Measurements from ENCODE around the gene XAF1.

DNA sequence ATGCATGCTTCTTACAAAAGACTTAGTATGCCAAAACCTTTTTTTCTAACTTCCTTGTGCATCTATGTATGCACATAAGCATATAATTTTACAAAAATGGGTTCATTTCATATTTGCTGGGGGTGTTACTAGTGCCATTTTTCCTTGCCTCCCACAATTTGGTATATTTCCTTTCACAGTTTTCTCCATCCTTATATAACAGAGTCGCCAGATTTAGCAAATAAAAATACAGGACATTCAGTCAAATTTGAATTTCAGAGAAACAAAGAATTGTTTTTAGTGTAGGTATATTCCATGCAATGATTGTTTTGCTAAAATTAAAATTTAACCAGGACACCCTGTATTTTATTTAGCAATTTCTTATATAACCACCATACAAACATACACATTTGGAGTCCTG, 16.2 kb downstream of the XAF1 start:
- TF ChIP-seq, protein P1, sequence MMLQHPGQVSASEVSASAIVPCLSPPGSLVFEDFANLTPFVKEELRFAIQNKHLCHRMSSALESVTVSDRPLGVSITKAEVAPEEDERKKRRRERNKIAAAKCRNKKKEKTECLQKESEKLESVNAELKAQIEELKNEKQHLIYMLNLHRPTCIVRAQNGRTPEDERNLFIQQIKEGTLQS (CRISPR knock-in tag; conservative IDR thresholded peaks at IDR 0.05): no peak
- TF ChIP-seq, protein P2, sequence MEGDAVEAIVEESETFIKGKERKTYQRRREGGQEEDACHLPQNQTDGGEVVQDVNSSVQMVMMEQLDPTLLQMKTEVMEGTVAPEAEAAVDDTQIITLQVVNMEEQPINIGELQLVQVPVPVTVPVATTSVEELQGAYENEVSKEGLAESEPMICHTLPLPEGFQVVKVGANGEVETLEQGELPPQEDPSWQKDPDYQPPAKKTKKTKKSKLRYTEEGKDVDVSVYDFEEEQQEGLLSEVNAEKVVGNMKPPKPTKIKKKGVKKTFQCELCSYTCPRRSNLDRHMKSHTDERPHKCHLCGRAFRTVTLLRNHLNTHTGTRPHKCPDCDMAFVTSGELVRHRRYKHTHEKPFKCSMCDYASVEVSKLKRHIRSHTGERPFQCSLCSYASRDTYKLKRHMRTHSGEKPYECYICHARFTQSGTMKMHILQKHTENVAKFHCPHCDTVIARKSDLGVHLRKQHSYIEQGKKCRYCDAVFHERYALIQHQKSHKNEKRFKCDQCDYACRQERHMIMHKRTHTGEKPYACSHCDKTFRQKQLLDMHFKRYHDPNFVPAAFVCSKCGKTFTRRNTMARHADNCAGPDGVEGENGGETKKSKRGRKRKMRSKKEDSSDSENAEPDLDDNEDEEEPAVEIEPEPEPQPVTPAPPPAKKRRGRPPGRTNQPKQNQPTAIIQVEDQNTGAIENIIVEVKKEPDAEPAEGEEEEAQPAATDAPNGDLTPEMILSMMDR (IDR thresholded peaks at IDR 0.05): no peak
- TF ChIP-seq ZNF121 (CRISPR knock-in tag; IDR thresholded peaks at IDR 0.05): no peak
- TF ChIP-seq CBFB (CRISPR knock-in tag; IDR thresholded peaks at IDR 0.05; ENCODE audit: low read depth): no peak
- TF ChIP-seq CREB1 (CRISPR knock-in tag; IDR thresholded peaks at IDR 0.05): no peak
- TF ChIP-seq, protein P3, sequence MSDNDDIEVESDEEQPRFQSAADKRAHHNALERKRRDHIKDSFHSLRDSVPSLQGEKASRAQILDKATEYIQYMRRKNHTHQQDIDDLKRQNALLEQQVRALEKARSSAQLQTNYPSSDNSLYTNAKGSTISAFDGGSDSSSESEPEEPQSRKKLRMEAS (CRISPR knock-in tag; IDR thresholded peaks at IDR 0.05): no peak
- TF ChIP-seq, protein P4, sequence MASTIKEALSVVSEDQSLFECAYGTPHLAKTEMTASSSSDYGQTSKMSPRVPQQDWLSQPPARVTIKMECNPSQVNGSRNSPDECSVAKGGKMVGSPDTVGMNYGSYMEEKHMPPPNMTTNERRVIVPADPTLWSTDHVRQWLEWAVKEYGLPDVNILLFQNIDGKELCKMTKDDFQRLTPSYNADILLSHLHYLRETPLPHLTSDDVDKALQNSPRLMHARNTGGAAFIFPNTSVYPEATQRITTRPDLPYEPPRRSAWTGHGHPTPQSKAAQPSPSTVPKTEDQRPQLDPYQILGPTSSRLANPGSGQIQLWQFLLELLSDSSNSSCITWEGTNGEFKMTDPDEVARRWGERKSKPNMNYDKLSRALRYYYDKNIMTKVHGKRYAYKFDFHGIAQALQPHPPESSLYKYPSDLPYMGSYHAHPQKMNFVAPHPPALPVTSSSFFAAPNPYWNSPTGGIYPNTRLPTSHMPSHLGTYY (CRISPR knock-in tag; IDR thresholded peaks at IDR 0.05): no peak
- no peak for TF ChIP-seq TEAD1 (CRISPR knock-in tag; IDR thresholded peaks at IDR 0.05)
- TF ChIP-seq MXD4 (CRISPR knock-in tag; IDR thresholded peaks at IDR 0.05; ENCODE audit: borderline replicate concordance): no peak
- no peak for TF ChIP-seq MYBL2 (CRISPR knock-in tag; IDR thresholded peaks at IDR 0.05)
- no peak for TF ChIP-seq ZNF232 (CRISPR knock-in tag; IDR thresholded peaks at IDR 0.05)
- TF ChIP-seq KAT7 (CRISPR knock-in tag; IDR thresholded peaks at IDR 0.05; ENCODE audit: borderline replicate concordance): no peak
